Panc1 (cell line): ENCODE data around the gene ENHO. TPM values are rescaled to one million over a fixed set of nuclear protein-coding genes. Genes with fewer than 3 reads are reported as not detected.
A peak's percentile ranks its signal among the peaks of the same experiment; 100 is the strongest.

Experiments
- ATAC-seq: fragments of 200-7000 bp; cut with Tn5 transposase; 2 replicates; pipeline ENCODE4 v1.9.1; 2020; ENCODE audit warnings: mild to moderate bottlenecking, moderate library complexity
- BruUV-seq: library from RNA; stranded (reverse); fragments of 400-500 nt; replicated peaks from 2 replicates; lab custom pipeline; 2021; lab: Mats Ljungman, UMichigan
- CTCF ChIA-PET: fragments of 300-600 bp; sonication (Branson Sonifier 250); formaldehyde crosslinking; loops from one replicate; lab custom pipeline; 2022; ENCODE audit warnings: antibody characterized with exemption; lab: Charles Lee
- POLR2A ChIA-PET: fragments of 300-600 bp; sonication (Branson Sonifier 250); formaldehyde crosslinking; loops from one replicate; lab custom pipeline; 2022; ENCODE audit warnings: antibody characterized with exemption; lab: Charles Lee
- DNase-seq: peaks from one replicate; pipeline ENCODE4 v3.0.0-alpha.2; 2010; ENCODE audit warnings: low read depth, low spot score
- H3K27ac ChIP-seq: 2 replicates; pipeline ENCODE4 v1.5.1; 2011; ENCODE audit warnings: mild to moderate bottlenecking, low read length, inconsistent platforms
- H3K27me3 ChIP-seq: fragments of 200-500 bp; sonication (Bioruptor generic); 2 replicates; pipeline ENCODE4 v1.6.0; 2014; ENCODE audit warnings: low read length, inconsistent platforms; ENCODE audit not compliant: control insufficient read depth, insufficient read depth
- H3K36me3 ChIP-seq: fragments of 200-500 bp; sonication (Bioruptor generic); 2 replicates; pipeline ENCODE4 v1.5.1; 2014; ENCODE audit warnings: inconsistent platforms, mild to moderate bottlenecking, low read length, moderate library complexity; ENCODE audit not compliant: control insufficient read depth, insufficient read depth
- H3K4me1 ChIP-seq: 2 replicates; pipeline ENCODE4 v1.5.1; 2011; ENCODE audit warnings: inconsistent platforms, mild to moderate bottlenecking, low read length, moderate library complexity; ENCODE audit not compliant: control insufficient read depth, insufficient read depth
- H3K4me3 ChIP-seq, 2 experiments: 2 replicates each; pipeline ENCODE4 v1.5.1; 2011 to 2012; ENCODE audit warnings: low read depth in 2 of 2, low read length in 2 of 2, mild to moderate bottlenecking in 2 of 2, inconsistent platforms in 1 of 2, moderate library complexity in 1 of 2
- H3K9me3 ChIP-seq: fragments of 200-500 bp; sonication (Bioruptor generic); 2 replicates; pipeline ENCODE4 v1.5.1; 2014; ENCODE audit warnings: low read depth, mild to moderate bottlenecking, inconsistent platforms, low read length, moderate library complexity; ENCODE audit not compliant: control insufficient read depth, insufficient read depth
- CTCF ChIP-seq: fragments of 450-650 bp; IDR thresholded peaks from 2 replicates; pipeline ENCODE4 v1.5.1; 2017; ENCODE audit warnings: mild to moderate bottlenecking
- POLR2AphosphoS5 ChIP-seq: IDR thresholded peaks from 2 replicates; pipeline ENCODE4 v1.6.1; 2012; ENCODE audit warnings: mild to moderate bottlenecking, low read depth, low read length, moderate library complexity
- REST ChIP-seq, 2 experiments: IDR thresholded peaks; 2 replicates each; pipeline ENCODE4 v1.6.1; 2011 to 2012; ENCODE audit warnings: low read depth in 2 of 2, control low read depth in 1 of 2, low read length in 1 of 2, mild to moderate bottlenecking in 1 of 2, moderate library complexity in 1 of 2; ENCODE audit not compliant: insufficient read depth in 1 of 2
- SIN3A ChIP-seq: IDR thresholded peaks from 2 replicates; pipeline ENCODE4 v1.6.1; 2012; ENCODE audit warnings: low read depth, mild to moderate bottlenecking, low read length, moderate library complexity, borderline replicate concordance; ENCODE audit not compliant: insufficient read depth
- TCF7L2 ChIP-seq: IDR thresholded peaks from 2 replicates; pipeline ENCODE4 v1.6.1; 2011; ENCODE audit warnings: mild to moderate bottlenecking, low read depth, low read length, inconsistent platforms
- in situ Hi-C: cut with HindIII; loops from 2 replicates; pipeline ENCODE4 v1.10.0; 2016; ENCODE audit warnings: low sequenced_read_pairs, low pct_unique_long_range_greater_than_20kb
- intact Hi-C: fragments of 100-400 bp; cut with micrococcal nuclease; formaldehyde crosslinking; loops from one replicate; pipeline ENCODE4 v1.10.0; 2022; ENCODE audit not compliant: unreplicated experiment
- total RNA-seq: library from RNA; stranded (reverse); gene quantifications from one replicate; pipeline ENCODE4 v1.2.1, GENCODE V29; 2021; ENCODE audit not compliant: unreplicated experiment

ENHO gene
- total RNA-seq, 1 experiment from 2014 or later = 7.2 TPM

GRCh38 chr9:34502471-34502870 is 20.3 kb downstream of the ENHO start:
- no peaks in the 10 kb centered on the region for H3K36me3 ChIP-seq
- peaks cover 14% of the 10 kb centered on the region for H3K4me1 ChIP-seq
- H3K4me3 ChIP-seq = no peak overlapping the region
- POLR2A ChIA-PET = no interaction called here
- intact Hi-C loops (no loop called here), in situ Hi-C loops (no loop called here)
- no peaks in the 10 kb centered on the region for H3K9me3 ChIP-seq
- no peak for TF ChIP-seq TCF7L2
- TF ChIP-seq CTCF = no peak
- no peak for TF ChIP-seq SIN3A
- no peak for TF ChIP-seq REST (IDR thresholded peaks at IDR 0.05; ENCODE audit: insufficient read depth in 1 of 2, low read depth in 2 of 2, low read length in 1 of 2)
- no peak for TF ChIP-seq POLR2AphosphoS5
- no peak for DNase-seq
- no peak for ATAC-seq
- no peak overlapping the region for H3K27ac ChIP-seq
- H3K27me3 ChIP-seq = no peaks in the 10 kb centered on the region
- BruUV-seq = no TSS peak
- CTCF ChIA-PET = interaction anchor here (0.5 to 3.0 kb wide), 5 partner anchors 44 to 99 kb away, joined by 3 to 14 read pairs (median 4); no protein-coding TSS in a partner anchor

- no peak for DNase-seq
- no TSS peak for BruUV-seq
- Histone ChIP-seq H3K27me3 (no peaks in the 10 kb centered on the region), H3K4me3 (no peak overlapping the region), H3K36me3 (no peaks in the 10 kb centered on the region), H3K4me1 (peaks cover 14% of the 10 kb centered on the region), H3K27ac (no peak overlapping the region), H3K9me3 (no peaks in the 10 kb centered on the region)
- TF ChIP-seq REST (IDR thresholded peaks at IDR 0.05; ENCODE audit: insufficient read depth in 1 of 2, low read depth in 2 of 2, low read length in 1 of 2) (no peak), SIN3A (no peak), POLR2AphosphoS5 (no peak), TCF7L2 (no peak), CTCF (no peak)
- CTCF ChIA-PET = interaction anchor here (0.5 to 3.0 kb wide), 7 partner anchors 12 to 98 kb away, joined by 3 to 14 read pairs (median 4); no protein-coding TSS in a partner anchor
- intact Hi-C loops = loop anchor here (1.0 to 2.0 kb wide), 2 partner anchors 65 to 97 kb away; no protein-coding TSS in a partner anchor
- POLR2A ChIA-PET = no interaction called here
- ATAC-seq = peak; percentile 16; the same call in 1 of the 2 replicates
- in situ Hi-C loops = no loop called here
Measured at GRCh38 chr9:34501889-34502425, 20.8 kb downstream of the ENHO start.
